Natural killer cell (primary cell): Measurements from ENCODE around the gene ZBTB25. TPM values are rescaled to one million over a fixed set of nuclear protein-coding genes. Genes with fewer than 3 reads are reported as not detected.
A peak's percentile ranks its signal among the peaks of the same experiment; 100 is the strongest.

Source experiments
- ATAC-seq, 3 donors: fragments of 150-1000 bp in 2 of 3; fragments of 200-7000 bp in 1 of 3; cut with Tn5 transposase; 1 replicate in 1 of 3; 2 replicates in 2 of 3; pipeline ENCODE4 v1.10.0; 2021; ENCODE audit warnings: mild to moderate bottlenecking in 2 of 3, moderate library complexity in 2 of 3
- DNase-seq, 2 donors: peaks; one replicate each; pipeline versions ENCODE4 v3.0.0 to v3.0.0-alpha.2; 2013 to 2021; ENCODE audit warnings: mixed read lengths in 1 of 2
- H3K27ac ChIP-seq: one replicate; pipeline ENCODE4 v1.5.1; 2013; ENCODE audit warnings: mild to moderate bottlenecking, low read length
- H3K27me3 ChIP-seq: one replicate; pipeline ENCODE4 v1.6.1; 2013; ENCODE audit warnings: low read length; ENCODE audit not compliant: control insufficient read depth, insufficient read depth
- H3K36me3 ChIP-seq: one replicate; pipeline ENCODE4 v1.6.1; 2013; ENCODE audit warnings: low read length; ENCODE audit not compliant: control insufficient read depth, insufficient read depth
- H3K4me1 ChIP-seq: one replicate; pipeline ENCODE4 v1.6.1; 2013; ENCODE audit warnings: low read length; ENCODE audit not compliant: control insufficient read depth, insufficient read depth
- H3K4me3 ChIP-seq: one replicate; pipeline ENCODE4 v1.5.1; 2013; ENCODE audit warnings: low read length
- H3K9me3 ChIP-seq: one replicate; pipeline ENCODE4 v1.6.1; 2013; ENCODE audit warnings: low read length; ENCODE audit not compliant: control insufficient read depth, insufficient read depth
- H3K27ac Mint-ChIP-seq, 2 donors: one replicate each; pipeline ENCODE4 v1.8.0; 2022; ENCODE audit warnings: mild to moderate bottlenecking in 2 of 2, mixed read lengths in 2 of 2, moderate library complexity in 1 of 2
- H3K27me3 Mint-ChIP-seq, 2 donors: one replicate each; pipeline ENCODE4 v1.8.0; 2022; ENCODE audit warnings: low read depth in 2 of 2, mixed read lengths in 2 of 2
- H3K36me3 Mint-ChIP-seq: one replicate; pipeline ENCODE4 v1.8.0; 2022; ENCODE audit warnings: mixed read lengths
- H3K4me1 Mint-ChIP-seq, 2 donors: one replicate each; pipeline ENCODE4 v1.8.0; 2022; ENCODE audit warnings: mixed read lengths in 2 of 2
- H3K4me3 Mint-ChIP-seq: one replicate; pipeline ENCODE4 v1.8.0; 2022; ENCODE audit warnings: mild to moderate bottlenecking, moderate library complexity, mixed read lengths
- H3K9me3 Mint-ChIP-seq, 2 donors: one replicate each; pipeline ENCODE4 v1.8.0; 2022; ENCODE audit warnings: mixed read lengths in 2 of 2
- CTCF ChIP-seq: fragments of 200-600 bp; IDR thresholded peaks from one replicate; pipeline ENCODE4 v1.8.0; 2022; ENCODE audit warnings: antibody characterized with exemption
- WGBS: methylation state at CpG from one replicate; pipeline ENCODE4 v1.1.7; 2013; ENCODE audit warnings: missing lambda C conversion rate; ENCODE audit not compliant: insufficient coverage; 5-methylcytosine and 5-hydroxymethylcytosine counted together
- intact Hi-C: fragments of 100-400 bp; cut with micrococcal nuclease; formaldehyde crosslinking; loops from one replicate; pipeline ENCODE4 v1.14.2; 2022
- total RNA-seq, 4 donors: library from RNA; stranded (reverse); fragments of 120-200 nt in 1 of 4; gene quantifications; one replicate each; pipeline versions ENCODE4 v1.2.3 to v1.2.4, GENCODE V29; 2013 to 2022

ZBTB25 gene
- total RNA-seq, 3 donors from 2014 or later (not counting 1 experiment from before 2014, with no cell fraction given): 29.7 to 36.7 (median 31.1) TPM

DNA sequence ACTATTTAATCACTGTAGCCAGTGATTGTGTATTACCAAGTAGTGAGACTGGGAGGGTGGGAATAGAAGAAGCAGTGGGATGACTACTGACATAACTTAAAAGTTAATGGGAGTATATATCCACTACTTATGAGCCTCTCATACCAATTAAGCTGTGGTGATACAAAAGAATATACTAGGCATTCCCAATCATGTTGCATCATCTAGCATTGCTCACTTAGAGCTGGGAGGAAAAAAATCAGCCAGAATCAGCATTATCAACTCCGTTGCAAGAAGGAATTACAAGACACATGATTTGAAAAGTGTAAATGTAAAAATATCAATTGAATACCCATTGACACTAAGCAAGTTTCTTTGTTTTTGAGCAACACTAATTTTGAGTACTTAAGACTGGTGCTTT, 45.4 kb upstream of the ZBTB25 start:
- ATAC-seq (no peak), DNase-seq (no peak)
- H3K36me3 ChIP-seq: no peaks in the 10 kb centered on the region
- Mint-ChIP-seq H3K9me3 (no peaks in the 10 kb centered on the region), H3K36me3 (no peaks in the 10 kb centered on the region), H3K27me3 (peaks cover 0 to 10% of the 10 kb centered on the region in 2 donors), H3K4me1 (peaks cover 16 to 17% of the 10 kb centered on the region in 2 donors), H3K27ac (no peak overlapping the region), H3K4me3 (peak overlapping the region; percentile 77)
- intact Hi-C loops: no loop called here
- H3K27ac ChIP-seq: no peak overlapping the region
- peaks cover 12% of the 10 kb centered on the region for H3K4me1 ChIP-seq
- H3K27me3 ChIP-seq: peaks cover 2% of the 10 kb centered on the region
- no peak overlapping the region for H3K4me3 ChIP-seq
- H3K9me3 ChIP-seq: no peaks in the 10 kb centered on the region
- WGBS: no CpG with 5 or more reads among the region's 1 CpG
- no peak for TF ChIP-seq CTCF

- Mint-ChIP-seq H3K27ac (no peak overlapping the region), H3K4me3 (no peak overlapping the region), H3K36me3 (no peaks in the 10 kb centered on the region), H3K27me3 (peaks cover 12 to 25% of the 10 kb centered on the region in 2 donors), H3K4me1 (peaks cover 33 to 35% of the 10 kb centered on the region in 2 donors), H3K9me3 (no peaks in the 10 kb centered on the region)
- Histone ChIP-seq H3K36me3 (no peaks in the 10 kb centered on the region), H3K4me1 (peaks cover 30% of the 10 kb centered on the region), H3K9me3 (peaks cover 11% of the 10 kb centered on the region), H3K27me3 (peaks cover 12% of the 10 kb centered on the region), H3K4me3 (no peak overlapping the region), H3K27ac (no peak overlapping the region)
- no peak for TF ChIP-seq CTCF
- 92% methylated on average over 1 of the region's 5 CpGs for WGBS
- ATAC-seq: no peak
- no peak for DNase-seq
- intact Hi-C loops: no loop called here
Observed at GRCh38 chr14:64544607-64545312, 41.1 kb upstream of the ZBTB25 start.

DNA sequence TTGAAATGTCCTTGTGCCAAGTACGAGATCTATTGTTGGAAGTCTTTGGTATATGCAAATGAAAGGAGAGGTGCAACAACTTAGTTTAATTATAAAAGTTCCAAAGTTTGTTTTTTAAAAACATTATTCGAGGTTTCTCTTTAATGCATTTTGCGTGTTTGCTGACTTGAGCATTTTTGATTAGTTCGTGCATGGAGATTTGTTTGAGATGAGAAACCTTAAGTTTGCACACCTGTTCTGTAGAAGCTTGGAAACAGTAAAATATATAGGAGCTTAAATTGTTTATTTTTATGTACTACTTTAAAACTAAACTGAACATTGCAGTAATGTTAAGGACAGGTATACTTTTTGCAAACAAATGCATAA, 39.2 kb upstream of the ZBTB25 start:
- Histone ChIP-seq H3K9me3 (peaks cover 11% of the 10 kb centered on the region), H3K36me3 (no peaks in the 10 kb centered on the region), H3K27ac (no peak overlapping the region), H3K4me1 (peaks cover 34% of the 10 kb centered on the region), H3K4me3 (no peak overlapping the region), H3K27me3 (peaks cover 9% of the 10 kb centered on the region)
- Mint-ChIP-seq H3K27ac (no peak overlapping the region), H3K27me3 (peaks cover 13 to 25% of the 10 kb centered on the region in 2 donors), H3K4me1 (peaks cover 34 to 39% of the 10 kb centered on the region in 2 donors), H3K9me3 (no peaks in the 10 kb centered on the region), H3K4me3 (peak overlapping the region; percentile 51), H3K36me3 (no peaks in the 10 kb centered on the region)
- TF ChIP-seq CTCF: no peak
- DNase-seq (no peak), ATAC-seq (no peak)
- 63% methylated on average over 4 of the region's 4 CpGs for WGBS
- intact Hi-C loops: no loop called here
